NCI-H2107 treated with DMSO at 0.1 percent for 48 hours (cell line): ENCODE results near the gene PHYHD1.
A peak's percentile ranks its signal among the peaks of the same experiment; 100 is the strongest.
"Not testable (repeated sequence)": the region's sequence is repeated elsewhere in the genome, so short reads cannot be mapped to it uniquely, and the experiment has no call there.

Experiments
- DNase-seq: peaks from one replicate; lab custom pipeline; 2025; ENCODE audit not compliant: unreplicated experiment; lab: John Stamatoyannopoulos, UW

Gene PHYHD1

GRCh38 chr9:128947527-128948301 lies 26.9 kb downstream of the PHYHD1 start, which contains the start of the genes DOLK and NUP188:
Gene DOLK, minus strand, starts transcription at chr9:128947603. Its CDS starts 300 bp downstream, at chr9:128947303.
Gene NUP188, plus strand, starts transcription at chr9:128947699. Its CDS starts 21 bp downstream, at chr9:128947720.
- DNase-seq = peak; percentile 58

DNA sequence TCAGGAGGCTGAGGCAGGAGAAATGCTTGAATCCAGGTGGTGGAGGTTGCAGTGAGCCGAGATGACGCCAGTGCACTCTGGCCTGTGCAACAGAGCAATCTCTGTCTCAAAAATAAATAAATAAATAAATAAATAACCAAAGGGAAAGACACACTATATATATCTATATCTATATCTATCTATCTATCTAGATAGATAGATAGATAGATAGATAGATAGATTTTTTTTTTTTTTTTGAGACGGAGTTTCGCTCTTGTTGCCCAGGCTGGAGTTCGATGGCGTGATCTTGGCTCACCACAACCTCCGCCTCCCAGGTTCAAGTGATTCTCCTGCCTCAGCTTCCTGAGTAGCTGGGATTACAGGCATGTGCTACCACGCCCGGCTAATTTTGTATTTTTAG lies 40.6 kb downstream of the PHYHD1 start:
- not testable (repeated sequence) for DNase-seq

DNA sequence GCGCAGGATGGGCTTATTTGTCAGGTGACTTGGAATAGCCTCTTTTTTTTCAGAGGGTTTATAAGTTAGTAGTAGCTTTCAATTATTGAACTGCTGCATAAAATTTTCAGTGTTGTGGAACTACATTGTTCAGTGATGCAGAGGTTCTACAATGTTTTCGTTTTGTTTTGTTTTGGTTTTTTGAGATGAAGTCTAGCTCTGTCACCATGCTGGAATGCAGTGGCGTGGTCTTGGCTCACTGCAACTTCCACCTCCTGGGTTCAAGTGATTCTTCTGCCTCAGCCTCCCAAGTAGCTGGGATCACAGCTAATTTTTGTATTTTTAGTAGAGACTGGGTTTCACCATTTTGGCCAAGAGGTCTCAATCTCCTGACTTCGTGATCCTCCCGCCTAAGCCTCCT lies 48.7 kb downstream of the PHYHD1 start:
- no peak for DNase-seq

- no peak for DNase-seq
Observed at GRCh38 chr9:128972956-128973355, 52.2 kb downstream of the PHYHD1 start.

- no peak for DNase-seq
Observed at GRCh38 chr9:128979111-128979510, 58.3 kb downstream of the PHYHD1 start.

DNA sequence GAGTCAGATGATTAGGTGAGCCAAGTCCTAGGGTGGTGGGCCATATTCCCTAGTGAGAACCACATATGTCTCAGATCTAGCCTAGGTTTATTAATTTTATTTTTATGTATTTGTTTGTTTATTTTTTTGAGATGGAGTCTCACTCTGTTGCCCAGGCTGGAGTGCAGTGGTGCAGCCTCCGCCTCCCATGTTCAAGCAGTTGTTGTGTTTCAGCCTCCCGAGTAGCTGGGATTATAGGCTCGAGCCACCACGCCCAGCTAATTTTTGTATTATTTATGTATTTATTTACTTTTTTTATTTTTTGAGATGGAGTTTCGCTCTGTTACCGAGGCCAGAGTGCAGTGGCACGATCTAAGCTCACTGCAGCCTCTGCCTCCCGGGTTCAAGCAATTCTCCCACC lies 62.8 kb downstream of the PHYHD1 start:
- no peak for DNase-seq

DNA sequence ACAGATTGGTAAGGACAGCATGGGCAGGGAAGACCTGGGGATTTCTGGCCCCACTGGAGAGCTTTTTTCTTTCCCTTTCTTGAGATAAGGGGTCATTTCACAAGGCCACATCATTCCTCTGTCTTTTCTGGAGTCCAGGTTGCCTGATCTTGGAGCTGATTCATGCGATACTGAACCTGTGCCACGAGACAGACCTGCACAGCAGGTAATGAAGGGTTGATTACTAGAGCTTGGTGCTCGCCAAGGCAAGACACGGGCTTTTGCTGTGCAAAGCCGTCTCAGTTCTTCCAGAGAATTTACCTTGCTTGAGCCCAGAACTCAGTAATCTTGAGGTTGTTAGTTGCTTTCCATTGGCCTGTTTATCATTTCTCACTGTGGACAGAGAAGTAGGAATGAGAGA lies 65.9 kb downstream of the PHYHD1 start:
- DNase-seq = no peak

DNA sequence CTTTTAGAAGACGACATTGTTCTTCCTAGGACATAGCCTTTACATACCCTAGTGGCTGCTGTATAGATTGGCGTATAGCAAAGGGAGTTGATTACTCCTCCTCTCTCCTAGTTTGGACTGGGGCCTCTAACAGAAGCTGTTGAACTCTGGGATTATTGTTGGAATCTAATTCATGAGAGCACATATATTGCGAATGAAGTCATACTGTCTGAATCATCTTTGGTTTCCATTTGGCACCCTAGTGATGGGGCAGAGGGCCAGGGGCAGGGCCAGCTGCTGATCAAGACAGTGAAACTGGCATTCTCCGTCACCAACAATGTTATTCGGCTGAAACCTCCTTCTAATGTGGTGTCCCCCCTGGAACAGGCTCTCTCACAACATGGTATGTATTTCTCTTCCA lies 67.0 kb downstream of the PHYHD1 start:
- DNase-seq = no peak
